Spleen (tissue), 7 donors: ENCODE results near the gene ALOXE3.

ENCODE experiments used
- POLR2A ChIP-seq, 3 donors: fragments of 450-650 bp; IDR thresholded peaks; one replicate each; pipeline ENCODE4 v1.5.1; 2017; ENCODE audit warnings: antibody characterized with exemption in 3 of 3, mild to moderate bottlenecking in 1 of 3
- POLR2AphosphoS5 ChIP-seq, 3 donors: sonication (generic); formaldehyde crosslinking; IDR thresholded peaks; one replicate each; pipeline ENCODE4 v1.5.1; 2017; ENCODE audit warnings: antibody characterized with exemption in 3 of 3
- TF ChIP-seq, protein P1 (sequence below), 11 experiments: fragments of 200-600 bp in 7 of 11; fragments of 450-650 bp in 4 of 11; sonication (generic) in 4 of 11; IDR thresholded peaks in 8 of 11; conservative IDR thresholded peaks in 3 of 11; 1 replicate in 7 of 11; 2 replicates in 4 of 11; pipeline versions ENCODE4 v1.4.0 to v1.8.0; 2016 to 2021; ENCODE audit warnings: antibody characterized with exemption in 11 of 11, inconsistent platforms in 4 of 11, mild to moderate bottlenecking in 1 of 11
- donor health status: DM: no; HTN: no; CAD: no; lungs with moderate emphysema.
- donor health status: DM: no; HTN: no; CAD: no.
- donor health status: DM: no; HTN: no; CAD: no.

DNA sequence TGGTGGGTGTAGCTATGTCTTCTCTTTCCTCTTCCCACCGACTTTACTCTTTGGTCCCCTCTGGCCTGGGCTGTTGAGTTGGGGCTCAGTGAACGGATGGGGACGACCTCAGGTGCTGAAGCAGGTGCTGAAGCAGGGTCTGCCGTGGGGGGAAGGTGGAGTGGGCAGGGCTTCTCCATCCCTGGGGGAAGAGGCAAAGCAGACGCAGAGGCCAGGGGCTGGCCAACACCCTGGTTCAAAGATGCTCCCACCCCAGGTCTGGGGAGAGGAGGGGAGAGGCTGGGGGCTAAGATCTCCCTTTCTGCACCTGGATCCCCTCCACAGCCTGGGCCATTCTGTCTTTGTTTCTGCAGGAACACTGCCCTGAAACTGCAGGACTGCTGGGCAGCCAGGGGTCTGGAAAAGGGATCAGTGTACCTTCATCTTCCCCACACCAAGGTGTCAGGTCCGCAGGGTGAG is 53.7 kb downstream of the ALOXE3 start:
- TF ChIP-seq, protein P1, sequence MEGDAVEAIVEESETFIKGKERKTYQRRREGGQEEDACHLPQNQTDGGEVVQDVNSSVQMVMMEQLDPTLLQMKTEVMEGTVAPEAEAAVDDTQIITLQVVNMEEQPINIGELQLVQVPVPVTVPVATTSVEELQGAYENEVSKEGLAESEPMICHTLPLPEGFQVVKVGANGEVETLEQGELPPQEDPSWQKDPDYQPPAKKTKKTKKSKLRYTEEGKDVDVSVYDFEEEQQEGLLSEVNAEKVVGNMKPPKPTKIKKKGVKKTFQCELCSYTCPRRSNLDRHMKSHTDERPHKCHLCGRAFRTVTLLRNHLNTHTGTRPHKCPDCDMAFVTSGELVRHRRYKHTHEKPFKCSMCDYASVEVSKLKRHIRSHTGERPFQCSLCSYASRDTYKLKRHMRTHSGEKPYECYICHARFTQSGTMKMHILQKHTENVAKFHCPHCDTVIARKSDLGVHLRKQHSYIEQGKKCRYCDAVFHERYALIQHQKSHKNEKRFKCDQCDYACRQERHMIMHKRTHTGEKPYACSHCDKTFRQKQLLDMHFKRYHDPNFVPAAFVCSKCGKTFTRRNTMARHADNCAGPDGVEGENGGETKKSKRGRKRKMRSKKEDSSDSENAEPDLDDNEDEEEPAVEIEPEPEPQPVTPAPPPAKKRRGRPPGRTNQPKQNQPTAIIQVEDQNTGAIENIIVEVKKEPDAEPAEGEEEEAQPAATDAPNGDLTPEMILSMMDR (IDR thresholded peaks at IDR 0.05 in 8 of 11, conservative IDR thresholded peaks at IDR 0.05 in 3 of 11): no peak
- TF ChIP-seq POLR2A (IDR thresholded peaks at IDR 0.05) (no peak), POLR2AphosphoS5 (IDR thresholded peaks at IDR 0.05) (no peak)
